HL-60/S4 treated with retinoic acid at 250 ng/mL for 4 days and 3 days (cell line): ENCODE results near the gene EDAR.

Experiments used
- in situ Hi-C: fragments of 300-500 bp; cut with MboI; formaldehyde crosslinking; loops from 2 replicates; pipeline ENCODE4 v1.7.0; 2022; ENCODE audit warnings: low sequenced_read_pairs

The EDAR gene

DNA sequence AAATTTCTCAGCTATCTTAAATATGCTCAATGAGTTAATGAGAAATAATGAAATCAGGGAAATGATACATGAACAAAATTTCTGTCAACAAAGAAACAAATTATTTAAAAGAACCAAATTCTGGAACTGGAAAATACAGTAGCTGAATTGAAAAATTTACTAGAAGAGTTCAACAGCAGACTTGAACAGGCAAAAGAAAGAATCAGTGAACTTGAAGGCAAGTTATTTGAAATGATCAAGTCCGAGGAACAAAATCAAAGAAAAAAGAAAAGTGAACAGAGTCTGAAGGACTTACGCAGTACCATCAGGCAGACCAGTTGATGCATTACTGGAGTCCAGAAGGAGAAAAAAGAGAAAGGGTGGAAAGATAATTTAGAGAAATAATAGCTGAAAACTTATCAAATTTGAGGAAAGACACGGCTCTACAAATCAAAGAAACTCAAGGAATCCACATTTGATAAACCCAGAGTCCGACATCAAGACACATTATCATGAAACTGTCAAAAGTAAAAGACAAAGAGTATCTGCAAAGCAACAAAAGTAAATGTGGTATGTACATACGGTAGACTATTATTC lies 118.9 kb downstream of the EDAR start:
- in situ Hi-C loops: no loop called here

DNA sequence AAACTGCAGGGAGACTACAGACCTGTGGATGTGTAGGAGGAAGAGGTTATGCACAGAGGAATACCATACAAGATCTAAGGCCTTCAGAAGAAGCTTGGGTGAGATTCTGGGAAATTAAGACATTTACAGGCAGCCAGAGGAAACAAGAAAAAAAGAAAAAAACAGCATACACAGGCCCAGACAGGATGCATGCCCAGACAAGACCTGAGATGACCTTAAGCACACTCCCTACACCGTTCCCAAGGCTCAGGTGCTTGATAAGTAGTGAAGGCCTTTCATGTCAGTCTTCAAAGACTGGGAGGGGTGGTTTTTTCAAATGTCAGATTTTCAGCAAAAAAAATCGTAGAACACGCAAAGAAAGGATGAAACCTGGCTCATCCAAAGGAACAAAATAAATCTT lies 119.5 kb downstream of the EDAR start:
- in situ Hi-C loops: no loop called here

DNA sequence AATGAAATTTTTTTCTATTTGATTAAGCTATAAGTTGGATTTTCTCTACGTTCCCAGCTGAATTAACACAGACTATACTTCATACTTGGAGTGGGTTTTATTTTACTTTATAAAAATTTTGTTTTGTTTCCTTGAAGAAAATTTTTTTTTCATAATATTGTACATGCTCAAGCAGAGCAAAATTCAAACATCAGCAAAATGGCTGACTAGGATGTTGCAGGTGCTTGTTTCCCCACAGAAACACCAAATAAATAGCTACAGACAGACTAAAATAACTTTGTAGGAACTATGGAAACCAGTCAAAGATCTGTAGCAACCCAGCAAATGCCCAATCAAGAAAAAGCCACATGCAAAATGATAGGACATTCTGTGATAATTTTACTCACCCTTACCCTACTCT lies 120.1 kb downstream of the EDAR start:
- in situ Hi-C loops: no loop called here

DNA sequence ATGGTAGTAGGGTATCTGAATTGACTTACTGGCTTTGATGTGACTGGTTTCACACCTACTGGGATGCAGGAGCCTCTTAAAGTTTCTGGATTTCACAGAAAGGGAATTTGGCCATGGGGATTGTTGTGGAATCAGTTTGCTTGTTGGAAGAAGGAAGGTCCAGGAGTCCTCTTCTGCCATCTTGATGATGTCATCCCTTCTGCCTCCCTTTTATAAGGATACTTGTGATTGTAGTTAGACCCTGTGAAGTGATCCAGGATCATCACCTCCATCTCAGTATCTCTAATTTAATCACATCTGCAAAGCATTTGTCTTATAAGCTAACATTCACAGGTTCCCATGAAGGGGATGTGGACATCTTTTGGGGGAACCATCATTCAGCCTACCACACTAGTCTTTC lies 123.0 kb downstream of the EDAR start:
- in situ Hi-C loops: no loop called here

DNA sequence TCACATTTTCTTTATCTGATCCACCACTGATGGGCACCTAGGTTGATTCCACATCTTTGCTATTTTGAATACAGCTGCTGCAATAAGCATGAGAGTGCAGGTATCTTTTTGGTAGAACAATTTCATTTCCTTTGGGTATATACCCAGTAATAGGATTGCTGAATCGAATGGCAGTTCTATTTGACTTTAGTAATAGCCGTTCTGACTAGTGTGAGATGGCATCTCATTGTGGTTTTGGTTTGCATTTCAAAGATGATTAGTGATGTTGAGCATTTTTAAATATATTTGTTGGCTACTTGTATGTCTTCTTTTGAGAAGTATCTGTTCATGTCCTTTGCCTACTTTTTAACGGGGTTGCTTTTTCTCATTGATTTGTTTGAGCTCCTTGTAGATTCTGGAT lies 130.1 kb downstream of the EDAR start:
- in situ Hi-C loops: no loop called here

DNA sequence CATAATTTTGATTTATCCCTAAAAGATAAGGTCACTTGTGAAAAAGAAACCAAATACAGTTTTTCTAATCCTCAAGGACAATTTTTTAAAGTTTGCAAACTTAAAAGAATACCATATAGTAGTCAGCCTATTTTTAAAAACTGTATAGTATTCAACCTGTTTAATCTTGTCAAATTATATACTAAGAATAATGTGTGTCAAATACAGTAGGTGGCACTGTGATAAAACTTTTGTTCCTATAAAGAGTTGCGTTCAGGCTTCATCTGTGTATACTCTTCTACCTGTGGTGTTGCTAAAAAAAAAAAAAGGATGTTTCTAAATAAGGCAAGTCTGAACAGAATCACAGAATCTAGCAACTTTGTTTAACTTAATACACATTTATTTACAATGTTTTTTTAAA lies 133.8 kb downstream of the EDAR start:
- in situ Hi-C loops: no loop called here

DNA sequence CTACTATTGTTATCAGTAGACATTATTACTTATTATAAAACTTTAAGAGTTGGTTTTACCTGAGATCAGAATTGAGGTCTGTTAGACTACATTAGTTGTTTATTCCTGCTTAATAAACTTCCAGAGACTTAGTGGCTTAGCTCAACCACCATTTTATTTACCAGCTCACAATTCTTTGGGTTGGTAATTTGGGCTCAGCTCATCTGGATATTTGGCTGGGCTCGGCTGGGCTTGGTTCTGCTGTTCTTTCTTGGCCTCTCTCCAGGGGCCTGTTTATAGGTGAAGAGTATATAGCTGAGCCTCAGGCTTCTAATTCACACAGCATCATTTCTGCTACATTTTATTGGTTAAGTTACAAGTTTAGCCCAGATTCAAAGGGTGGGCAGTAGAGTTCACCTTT lies 134.5 kb downstream of the EDAR start:
- in situ Hi-C loops: no loop called here

DNA sequence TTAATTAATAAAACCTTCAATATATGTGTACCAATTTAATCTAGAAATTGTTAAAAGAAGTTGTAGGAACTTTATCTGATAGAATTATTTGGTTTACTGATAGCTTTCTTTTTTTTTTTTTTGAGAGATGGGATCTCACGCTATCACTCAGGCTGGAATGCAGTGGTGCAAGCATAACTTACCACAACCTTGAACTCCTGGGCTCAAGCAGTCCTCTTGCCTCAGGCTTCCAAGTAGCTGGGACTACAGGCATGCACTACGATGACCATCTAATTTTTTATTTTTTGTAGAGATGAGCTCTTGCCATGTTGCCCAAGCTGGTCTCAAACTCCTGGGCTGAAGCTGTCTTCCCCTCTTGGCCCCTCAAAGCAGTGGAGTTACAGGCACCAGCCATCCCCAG lies 135.6 kb downstream of the EDAR start:
- in situ Hi-C loops: no loop called here

DNA sequence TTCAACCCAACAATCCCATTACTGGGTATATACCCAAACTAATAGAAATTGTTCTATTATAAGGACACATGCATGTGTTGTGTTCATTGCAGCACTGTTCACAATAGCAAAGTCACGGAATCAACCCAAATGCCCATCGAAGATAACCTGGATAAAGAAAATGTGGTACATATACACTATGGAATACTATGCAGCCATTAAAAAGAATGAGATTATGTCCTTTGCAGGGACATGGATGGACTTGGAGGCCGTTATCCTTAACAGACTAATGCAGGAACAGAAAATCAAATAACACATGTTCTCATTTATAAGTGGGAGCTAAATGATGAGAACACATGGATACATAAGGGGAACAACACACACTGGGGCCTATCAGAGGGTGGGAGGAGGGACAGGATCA lies 136.6 kb downstream of the EDAR start:
- in situ Hi-C loops: no loop called here

DNA sequence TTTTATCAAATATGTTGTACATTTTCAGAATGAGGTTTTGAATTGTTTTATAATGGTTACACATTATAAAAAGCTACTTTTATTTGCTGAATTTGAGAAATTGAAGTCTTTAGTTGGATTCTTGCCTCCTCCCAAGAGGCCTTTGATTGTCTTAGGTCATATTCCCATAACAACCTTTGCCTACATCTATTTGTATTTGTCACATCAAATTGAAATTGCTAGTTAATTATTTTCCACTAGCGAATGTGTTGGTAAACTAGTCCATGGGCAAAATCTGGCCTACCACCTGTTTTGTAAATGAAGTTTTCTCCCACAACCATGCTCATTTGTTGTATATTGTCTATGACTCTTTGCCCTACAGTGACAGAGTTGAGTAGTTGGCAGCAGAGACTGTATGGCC lies 142.0 kb downstream of the EDAR start:
- in situ Hi-C loops: no loop called here

DNA sequence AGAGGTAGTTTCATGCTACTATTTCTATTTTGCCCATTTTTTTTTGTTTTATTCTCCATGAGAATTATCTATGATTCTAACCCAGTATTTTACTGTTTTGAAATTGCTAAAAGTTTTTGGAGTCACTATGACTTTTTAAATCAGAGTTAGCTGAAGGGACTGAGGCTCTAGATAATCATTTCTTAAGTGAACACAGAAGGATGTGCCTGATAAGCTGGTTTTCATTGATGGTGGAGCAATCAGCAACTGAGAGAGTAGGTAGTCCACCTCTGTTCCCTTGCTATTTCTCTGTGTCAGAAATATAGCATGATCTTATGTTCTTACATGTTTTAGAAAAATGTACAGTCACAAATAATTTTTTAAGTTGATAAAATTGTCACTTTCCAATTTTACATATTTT lies 143.1 kb downstream of the EDAR start:
- in situ Hi-C loops: no loop called here
